GM21737 (cell line): ENCODE data around the gene KLHL2.
"Not testable (repeated sequence)": the region's sequence is repeated elsewhere in the genome, so short reads cannot be mapped to it uniquely, and the experiment has no call there.

ENCODE experiments used
- ATAC-seq: cut with Tn5 transposase; IDR thresholded peaks from one replicate; pipeline ENCODE4 v1.9.1; 2021; ENCODE audit warnings: mild to moderate bottlenecking, moderate library complexity; ENCODE audit not compliant: unreplicated experiment

Gene KLHL2

DNA sequence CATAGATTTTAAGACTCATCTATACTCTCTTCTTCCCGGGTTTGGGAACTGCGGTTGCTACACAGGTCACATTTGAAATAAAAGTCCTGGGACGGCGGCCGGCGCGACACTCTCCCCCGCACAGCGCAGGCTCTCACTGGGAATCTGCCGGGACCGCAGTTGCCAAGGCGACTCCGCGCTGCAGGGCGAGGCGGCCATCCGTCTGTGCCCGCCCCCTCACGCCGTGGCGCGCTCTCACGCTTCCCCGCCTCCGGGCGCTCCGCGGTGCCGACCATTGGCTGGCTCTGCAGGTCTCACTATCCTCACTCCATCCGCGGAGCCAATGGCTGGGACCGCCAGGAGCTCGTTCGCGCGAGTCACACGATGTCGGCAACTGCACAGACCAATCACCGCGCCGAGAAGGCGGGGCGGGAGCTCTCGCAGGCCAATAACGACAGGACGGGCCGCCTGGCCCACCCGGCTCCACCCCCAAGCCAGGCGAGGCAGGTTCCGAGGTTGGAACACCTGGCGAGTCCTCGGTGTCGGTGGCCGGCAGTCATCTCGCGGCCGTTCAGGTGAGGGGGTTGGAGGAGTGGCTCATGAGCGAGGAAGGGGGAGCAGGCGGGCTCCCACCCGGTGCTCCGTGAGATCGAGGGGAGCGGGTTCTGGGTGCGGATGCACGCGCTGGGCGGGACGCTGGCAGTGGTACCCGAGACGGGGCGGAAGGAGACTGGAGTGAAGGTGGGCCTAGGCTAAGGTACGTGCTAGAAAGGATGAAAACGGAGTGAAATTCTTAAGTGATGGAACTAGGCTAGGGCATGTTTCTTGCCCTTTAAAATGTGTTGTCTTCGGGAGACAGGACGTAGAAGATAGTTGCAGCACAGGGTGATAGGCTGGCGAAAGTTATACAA is 120.1 kb downstream of the KLHL2 start, which contains the start of gene MSMO1:
Gene MSMO1 (plus strand): TSS at position 459 of the 890 bp plus-strand sequence. CDS start 5,702 bp downstream, outside the sequence.
- ATAC-seq = peak; percentile 98

- no peak for ATAC-seq
These were observed 120.7 kb downstream of the KLHL2 start for GRCh38 chr4:165328101-165328425.

DNA sequence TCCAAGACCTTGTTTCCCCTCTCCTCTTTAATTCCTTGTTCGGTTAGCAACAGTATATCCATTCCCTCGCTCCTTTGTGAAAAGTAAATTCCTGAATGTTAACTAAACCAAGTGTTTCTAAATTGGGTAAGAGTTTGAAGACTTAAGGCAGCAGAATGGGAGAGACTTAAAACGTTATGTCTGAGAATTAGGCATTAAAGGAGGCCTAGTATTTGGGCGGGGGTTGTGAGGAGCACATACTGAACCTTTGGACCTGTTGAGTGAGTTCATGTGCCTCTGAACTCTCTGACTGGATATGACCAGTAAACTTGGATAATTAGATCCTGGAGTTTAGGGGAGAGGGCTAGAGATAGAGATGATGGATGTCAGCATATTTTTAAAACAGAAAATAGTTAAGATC is 121.3 kb downstream of the KLHL2 start:
- ATAC-seq = no peak

DNA sequence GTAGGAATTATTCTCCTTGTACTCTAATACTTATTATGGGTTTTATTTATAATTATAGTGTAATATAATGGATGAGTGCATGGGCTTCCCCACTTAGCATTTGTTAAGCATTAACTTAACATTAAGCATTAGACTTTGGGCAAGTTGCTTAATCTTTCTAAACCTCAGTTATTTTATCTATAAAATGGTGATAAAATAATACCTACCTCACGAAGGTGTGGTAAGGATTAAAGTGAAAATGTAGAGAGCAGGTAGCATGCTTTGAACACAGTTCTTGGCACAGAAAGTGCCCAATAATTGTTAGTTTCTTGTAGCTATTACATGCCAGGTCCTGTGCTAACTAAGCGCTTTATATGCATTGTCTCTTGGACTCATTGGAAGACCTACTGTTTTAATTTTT is 122.7 kb downstream of the KLHL2 start:
- ATAC-seq = no peak

DNA sequence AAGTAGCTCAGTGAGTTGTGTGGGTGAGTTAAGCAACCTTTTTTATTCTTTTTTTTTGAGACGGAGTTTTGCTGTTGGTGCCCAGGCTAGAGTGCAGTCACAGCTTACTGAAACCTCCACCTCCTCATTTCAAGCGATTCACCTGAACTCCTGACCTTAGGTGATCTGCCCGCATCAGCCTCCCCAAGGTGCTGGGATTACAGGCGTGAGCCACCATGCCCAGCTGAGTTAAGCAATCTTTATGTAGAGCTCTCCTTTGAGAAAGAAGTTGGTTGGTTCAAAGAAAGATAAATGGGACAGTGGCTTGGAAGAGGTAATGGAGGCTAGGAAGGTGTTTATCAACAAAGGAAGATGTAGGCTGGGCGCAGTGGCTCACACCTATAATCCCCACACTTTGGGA is 123.3 kb downstream of the KLHL2 start:
- no peak for ATAC-seq

DNA sequence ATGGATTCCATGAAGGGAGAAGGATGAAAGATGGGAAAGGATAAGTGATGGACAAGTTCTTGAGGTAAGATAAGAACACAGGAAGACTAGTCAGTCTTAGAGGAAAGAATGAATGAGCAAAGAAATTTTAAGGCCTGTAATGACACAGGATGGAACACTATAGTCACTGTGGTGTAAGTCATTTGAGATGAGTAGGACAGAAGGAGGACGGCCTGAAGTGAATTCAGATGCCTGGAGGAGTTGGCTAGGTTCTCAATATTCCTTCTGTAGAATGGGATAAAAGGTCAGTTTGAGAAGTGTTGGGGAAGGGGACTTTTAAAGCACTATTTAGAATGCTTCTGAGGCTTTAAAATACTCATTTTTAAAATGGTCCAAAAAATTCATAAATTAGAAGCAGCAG is 124.0 kb downstream of the KLHL2 start:
- no peak for ATAC-seq

GRCh38 chr4:165331823-165332222 is 124.5 kb downstream of the KLHL2 start:
- no peak for ATAC-seq

- ATAC-seq = no peak
These were observed 125.1 kb downstream of the KLHL2 start for GRCh38 chr4:165332502-165332901.

DNA sequence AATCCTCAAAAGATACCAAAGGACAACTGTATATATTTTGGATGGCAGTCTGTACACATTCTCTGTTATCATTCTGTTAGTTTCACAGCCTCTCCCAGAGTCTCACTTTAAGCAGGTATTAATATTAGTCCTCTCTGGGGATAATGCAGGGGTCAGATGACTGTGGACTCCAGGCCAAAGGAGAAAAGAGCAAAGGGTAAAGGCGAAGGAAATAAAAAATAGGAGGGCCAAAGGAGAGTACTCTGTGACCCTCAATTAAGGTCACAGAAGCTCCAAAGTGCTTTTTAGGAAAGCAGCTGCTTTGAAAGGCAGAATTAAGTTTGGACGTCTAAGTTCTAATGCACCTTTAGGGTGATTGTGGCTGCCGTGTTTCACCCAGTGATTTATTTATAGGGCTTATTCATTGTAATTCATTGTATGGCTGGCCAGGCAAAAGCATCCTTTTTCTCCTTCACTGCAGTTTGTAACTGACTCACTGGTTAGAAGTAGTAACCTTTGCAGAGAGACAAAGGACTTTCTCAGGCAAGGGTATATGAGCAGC is 127.9 kb downstream of the KLHL2 start:
- no peak for ATAC-seq

DNA sequence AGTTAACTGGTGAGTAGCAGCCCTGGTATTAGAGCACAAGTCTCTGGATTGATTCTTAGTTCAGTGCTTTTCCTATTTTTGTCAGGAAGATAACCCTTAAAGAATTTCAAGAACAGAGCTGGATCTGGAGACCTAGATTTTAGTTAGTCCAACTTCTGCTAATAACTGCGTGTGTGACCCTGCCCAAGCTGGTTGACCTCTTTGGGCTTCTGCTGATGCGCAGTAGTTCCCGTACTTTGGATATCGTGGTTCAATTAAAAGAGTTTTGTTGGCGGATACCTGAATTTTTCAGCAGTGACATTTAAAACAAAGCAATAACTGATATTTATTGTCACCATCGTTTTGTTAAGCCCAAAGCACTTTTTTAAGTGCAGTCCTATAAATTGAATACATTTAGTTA is 129.4 kb downstream of the KLHL2 start:
- no peak for ATAC-seq

- not testable (repeated sequence) for ATAC-seq
These were observed 135.0 kb downstream of the KLHL2 start for GRCh38 chr4:165342340-165342739.

DNA sequence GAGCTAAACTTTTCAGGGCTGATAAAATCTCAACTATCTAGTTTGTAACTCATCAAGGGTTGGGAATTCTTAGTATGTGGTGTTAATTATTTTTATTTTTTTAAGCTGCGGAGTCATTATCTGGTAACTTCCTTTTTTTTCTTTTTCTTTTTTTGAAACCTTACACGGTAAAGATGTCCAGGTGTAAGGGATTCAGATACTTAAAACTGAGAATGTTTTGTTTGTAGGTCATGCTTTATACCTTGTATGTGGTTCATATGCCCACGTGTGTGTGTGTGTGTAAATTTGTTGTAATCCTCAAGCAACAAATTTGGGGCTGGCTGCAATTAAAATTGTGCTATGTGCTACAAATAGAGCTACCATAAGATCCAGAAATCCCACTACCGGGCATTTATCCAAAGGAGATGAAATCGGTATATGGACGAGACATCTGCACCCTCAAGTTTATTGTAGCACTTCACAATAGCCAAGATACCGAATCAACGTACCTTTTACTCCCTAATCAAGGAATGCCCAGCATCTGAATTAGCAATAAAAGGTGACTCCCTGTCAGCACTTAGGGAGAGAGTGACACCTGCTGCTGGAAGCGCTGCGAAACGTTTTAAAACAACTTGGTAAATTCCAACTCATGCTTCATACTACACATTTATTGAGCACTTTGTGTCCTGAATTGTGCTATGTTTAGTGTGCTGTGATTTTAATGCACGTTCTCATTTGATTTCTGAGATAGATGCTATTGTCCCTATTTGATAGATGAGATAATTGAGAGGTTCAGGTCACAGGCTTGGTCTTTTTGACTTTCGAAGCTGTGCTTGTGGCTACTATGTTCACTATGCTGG is 136.2 kb downstream of the KLHL2 start:
- ATAC-seq = no peak

GRCh38 chr4:165345666-165346417 is 138.5 kb downstream of the KLHL2 start:
- ATAC-seq = no peak

GRCh38 chr4:165347647-165348569 is 140.5 kb downstream of the KLHL2 start:
- ATAC-seq = no peak

GRCh38 chr4:165351359-165352130 is 144.2 kb downstream of the KLHL2 start:
- no peak for ATAC-seq

- no peak for ATAC-seq
These were observed 148.5 kb downstream of the KLHL2 start for GRCh38 chr4:165355900-165356300.

- no peak for ATAC-seq
These were observed 152.1 kb downstream of the KLHL2 start for GRCh38 chr4:165359506-165359905.

- no peak for ATAC-seq
These were observed 152.8 kb downstream of the KLHL2 start for GRCh38 chr4:165360041-165360695.
